ENCODE results near the gene XIRP1.

Gene XIRP1

GRCh38 chr3:39158148-39158715 is 34.2 kb downstream of the XIRP1 start:
- no peak for DNase-seq

GRCh38 chr3:39157359-39157758 is 35.0 kb downstream of the XIRP1 start:
- DNase-seq: no peak

DNA sequence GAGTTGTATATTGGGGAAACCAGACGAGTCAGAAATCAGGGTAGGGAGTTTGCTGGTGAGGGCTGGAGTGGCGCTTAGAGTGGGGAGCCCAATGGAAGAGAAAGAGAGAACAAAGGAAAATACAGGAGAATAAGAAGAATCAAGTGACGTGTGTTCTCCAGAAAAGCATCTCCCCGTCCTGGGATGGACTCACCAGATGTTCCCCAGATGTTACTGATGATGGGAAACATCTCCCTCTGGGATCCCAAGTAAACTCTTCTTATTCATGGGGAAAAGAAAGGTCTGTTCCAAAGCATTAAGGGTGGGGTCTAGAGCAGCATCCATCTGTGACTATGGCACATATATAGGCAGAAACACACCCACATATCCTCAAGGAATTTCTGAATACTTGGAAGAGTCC is 36.0 kb downstream of the XIRP1 start:
- no peak for DNase-seq

DNA sequence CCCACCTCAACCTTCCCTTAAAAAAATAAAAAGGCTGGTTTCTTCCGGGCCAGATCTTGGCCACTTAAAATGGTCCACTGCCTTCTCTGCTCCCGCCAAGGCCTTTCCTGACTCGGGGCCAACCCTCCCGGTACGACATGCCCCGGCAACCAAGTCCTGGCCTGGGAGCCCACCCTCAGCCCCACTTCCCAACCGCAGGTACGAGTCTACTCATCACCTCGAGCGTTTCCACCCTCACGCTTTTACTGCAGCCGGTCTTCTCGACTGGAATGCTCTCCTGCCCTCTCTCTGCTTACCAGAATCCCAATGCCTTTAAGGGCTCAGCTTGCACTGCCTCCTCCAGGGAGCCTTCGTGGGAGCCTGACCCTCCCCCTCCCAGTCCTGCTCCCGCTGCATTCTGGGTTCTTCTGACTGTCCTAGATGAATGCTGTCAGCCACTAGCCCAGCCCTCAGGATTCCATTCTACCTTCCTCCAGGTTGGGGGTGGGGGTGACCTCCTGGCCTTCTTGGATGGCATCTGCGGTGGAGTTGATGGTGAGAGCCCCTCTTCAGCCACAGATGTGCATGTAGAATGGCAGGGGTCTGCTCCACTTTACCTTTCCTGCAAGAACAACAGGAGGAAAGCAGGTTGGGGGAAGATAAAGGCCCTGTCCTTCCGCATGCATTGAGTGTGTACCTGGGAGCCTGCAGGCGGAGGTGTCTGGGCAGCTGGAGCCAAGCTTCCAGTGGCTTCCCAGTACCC is 37.9 kb downstream of the XIRP1 start:
- DNase-seq: no peak

- no peak for DNase-seq
These were observed 38.5 kb downstream of the XIRP1 start for GRCh38 chr3:39153977-39154279.

- peak; percentile 78 for DNase-seq
These were observed 41.4 kb downstream of the XIRP1 start for GRCh38 chr3:39150803-39151631.

- no peak for DNase-seq
These were observed 42.1 kb downstream of the XIRP1 start for GRCh38 chr3:39150148-39150802.

DNA sequence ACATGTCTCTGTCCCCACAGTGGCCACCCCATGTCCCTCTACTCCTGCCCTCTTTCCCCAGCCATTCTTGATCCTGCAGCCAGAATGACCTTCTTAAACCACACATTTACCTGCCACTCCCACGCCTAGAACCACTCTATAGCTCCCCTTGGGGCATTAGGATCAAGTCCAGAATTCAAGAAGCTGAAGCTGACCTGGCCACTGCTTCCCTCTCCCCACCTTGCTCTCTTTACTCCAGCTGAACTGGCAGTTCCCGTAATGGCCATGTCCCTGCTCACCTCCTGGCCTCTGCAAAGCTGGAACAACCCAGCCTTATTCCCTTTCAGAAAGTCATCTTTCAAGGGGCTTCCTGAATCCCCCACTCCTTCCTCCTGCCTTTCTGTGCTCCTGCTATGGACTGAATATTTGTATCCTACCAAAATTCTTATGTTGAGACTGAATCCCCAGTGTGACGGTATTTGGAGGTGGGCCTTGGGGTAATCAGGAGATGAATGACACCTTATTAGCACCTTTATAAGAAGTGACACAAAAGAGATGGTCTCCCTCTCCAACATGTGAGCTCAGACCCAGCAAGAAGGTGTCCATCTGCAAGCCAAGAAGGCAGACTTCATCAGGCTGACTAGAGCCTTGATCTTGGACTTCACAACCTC is 42.8 kb downstream of the XIRP1 start:
- no peak for DNase-seq

- no peak for DNase-seq
These were observed 43.3 kb downstream of the XIRP1 start for GRCh38 chr3:39149059-39149455.

DNA sequence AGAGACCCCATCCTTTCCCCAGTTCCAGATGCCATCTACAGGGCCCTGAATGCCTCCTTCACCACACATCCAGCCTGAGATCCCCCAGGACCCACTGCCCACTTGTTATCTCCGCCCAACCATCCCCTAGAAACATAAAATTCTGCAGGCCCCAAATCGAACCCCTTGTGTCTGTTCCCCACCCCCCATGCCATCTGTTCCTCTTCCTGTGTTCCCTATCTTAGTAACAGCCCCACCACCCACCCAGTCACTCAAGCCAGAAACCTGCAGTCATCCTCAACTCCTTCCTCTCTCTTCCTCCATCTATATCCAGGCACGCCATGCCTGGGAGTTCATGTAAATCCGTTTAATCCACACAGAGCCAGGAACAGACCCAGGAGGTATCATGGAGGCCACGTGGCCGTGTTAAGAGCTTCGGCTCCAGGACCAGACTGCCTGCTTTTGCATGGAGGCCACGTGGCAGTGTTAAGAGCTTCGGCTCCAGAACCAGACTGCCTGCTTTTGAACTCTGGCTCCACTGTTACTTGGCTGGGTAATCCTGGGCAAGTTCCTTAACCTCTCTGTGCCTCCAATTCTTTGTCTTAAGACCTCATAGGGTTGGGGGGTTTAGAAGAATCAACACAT is 43.8 kb downstream of the XIRP1 start:
- DNase-seq: no peak

- DNase-seq: peak; percentile 63
These were observed 44.5 kb downstream of the XIRP1 start for GRCh38 chr3:39147711-39148434.

GRCh38 chr3:39146611-39147591 is 45.5 kb downstream of the XIRP1 start:
- DNase-seq: peak; percentile 90

DNA sequence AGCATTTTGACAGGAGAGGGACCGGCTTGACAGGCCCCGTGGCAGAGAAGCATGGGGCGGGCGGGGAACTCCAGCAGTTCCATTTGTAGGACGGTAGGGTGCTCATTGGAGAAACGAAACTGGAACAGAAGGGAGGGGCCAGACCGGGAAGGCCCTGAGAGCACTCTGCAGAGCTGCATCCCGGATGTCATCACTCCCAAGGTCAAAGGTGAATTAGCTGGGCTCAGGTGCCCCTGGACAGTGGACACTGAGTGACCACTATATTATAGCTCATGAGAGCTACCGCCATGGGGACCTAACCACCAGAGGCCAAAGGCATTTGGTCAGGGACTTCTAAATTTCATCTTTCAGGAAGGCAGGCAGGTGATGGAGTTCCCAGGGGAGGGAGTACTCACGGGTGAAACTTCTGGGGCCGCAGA is 46.3 kb downstream of the XIRP1 start:
- DNase-seq: no peak

DNA sequence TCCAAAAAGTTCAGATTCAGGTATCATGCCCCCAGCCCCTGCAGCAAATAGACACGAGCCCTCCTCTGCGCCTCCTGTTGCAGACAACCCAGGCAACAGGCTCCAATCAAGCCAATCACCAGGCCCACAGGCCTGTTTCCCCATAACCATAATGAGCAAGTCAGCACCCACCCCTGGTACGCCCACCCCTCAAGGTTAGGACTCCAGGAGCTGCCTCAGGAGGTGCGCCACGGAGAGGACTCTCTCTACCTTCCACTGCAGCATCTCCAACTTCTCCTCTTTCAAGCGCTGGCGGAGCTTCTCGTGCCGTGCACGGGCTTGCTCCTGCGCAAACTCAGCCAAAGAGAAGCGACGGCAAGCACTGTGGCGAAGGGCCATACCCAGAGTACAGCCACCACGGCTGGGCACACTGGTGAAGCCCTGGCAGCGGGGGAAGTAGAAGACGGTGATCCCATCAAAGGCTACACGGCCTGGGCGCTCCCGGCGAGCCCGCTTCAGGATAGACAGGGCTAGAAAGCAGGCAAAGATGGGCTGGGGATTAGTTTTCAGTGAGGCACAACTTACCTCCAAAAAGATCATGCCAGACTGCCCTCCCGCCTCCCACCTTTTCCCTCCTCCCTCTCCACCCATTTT is 47.5 kb downstream of the XIRP1 start:
- no peak for DNase-seq

- no peak for DNase-seq
These were observed 48.2 kb downstream of the XIRP1 start for GRCh38 chr3:39144095-39144747.

DNA sequence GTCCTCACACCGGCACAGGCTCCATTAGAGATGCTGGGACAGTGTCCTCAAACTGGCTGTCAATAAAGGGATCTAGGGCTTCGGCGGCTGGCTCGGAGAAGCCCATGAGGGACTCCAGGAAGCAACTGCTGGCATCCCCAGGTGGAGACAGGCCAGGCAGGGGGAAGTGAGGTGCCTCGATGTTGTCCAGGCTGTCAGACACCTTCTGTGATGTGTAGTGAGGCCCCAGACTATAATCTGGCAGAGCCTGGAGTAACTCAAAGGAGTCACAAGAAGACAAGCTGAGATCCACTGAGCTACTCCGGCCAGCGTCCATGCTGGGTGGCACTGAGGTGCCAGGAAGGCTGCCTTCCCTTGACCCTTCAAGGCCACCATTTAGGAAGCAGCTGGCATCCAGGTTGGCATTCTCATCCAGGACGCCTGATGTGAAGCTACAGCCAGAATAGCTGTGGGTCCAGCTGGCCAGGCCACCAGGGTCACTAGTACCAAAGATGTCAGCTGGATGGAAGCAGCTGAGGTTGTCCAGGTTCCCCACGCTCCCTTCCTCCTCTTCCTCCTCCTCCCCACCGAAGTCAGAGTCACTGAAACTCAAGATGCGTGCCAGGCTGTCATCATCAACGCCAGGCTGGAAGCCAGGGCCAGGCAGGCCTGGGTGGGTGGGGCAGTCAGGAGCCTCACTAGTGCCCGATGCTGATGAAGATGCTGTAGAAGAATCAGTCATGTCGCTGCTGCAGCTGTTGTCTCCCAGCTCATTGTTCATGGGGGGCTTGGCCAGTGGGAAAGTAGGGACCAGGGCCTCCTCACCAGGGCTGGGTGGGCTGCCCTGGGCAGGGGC is 49.1 kb downstream of the XIRP1 start:
- DNase-seq: no peak

DNA sequence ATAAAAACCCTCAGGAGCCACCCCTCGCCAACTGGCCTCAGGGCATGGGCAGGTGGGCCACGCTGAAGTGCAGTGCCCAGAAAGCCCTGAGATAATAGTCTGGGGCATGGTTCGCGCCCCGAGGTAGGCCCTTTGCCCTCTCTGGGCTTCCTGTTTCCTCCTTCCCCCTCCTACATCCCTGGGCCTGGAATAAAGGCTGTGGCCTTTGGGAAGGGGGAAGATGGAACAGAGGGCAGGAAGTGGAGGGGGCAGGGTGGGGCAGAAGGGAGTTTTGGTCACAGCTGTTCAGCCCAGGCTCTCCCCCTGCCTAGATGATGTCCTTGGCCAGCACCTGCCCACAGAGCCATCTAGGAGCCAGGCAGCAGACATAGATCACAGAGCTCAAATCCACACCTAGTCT is 50.3 kb downstream of the XIRP1 start:
- no peak for DNase-seq

DNA sequence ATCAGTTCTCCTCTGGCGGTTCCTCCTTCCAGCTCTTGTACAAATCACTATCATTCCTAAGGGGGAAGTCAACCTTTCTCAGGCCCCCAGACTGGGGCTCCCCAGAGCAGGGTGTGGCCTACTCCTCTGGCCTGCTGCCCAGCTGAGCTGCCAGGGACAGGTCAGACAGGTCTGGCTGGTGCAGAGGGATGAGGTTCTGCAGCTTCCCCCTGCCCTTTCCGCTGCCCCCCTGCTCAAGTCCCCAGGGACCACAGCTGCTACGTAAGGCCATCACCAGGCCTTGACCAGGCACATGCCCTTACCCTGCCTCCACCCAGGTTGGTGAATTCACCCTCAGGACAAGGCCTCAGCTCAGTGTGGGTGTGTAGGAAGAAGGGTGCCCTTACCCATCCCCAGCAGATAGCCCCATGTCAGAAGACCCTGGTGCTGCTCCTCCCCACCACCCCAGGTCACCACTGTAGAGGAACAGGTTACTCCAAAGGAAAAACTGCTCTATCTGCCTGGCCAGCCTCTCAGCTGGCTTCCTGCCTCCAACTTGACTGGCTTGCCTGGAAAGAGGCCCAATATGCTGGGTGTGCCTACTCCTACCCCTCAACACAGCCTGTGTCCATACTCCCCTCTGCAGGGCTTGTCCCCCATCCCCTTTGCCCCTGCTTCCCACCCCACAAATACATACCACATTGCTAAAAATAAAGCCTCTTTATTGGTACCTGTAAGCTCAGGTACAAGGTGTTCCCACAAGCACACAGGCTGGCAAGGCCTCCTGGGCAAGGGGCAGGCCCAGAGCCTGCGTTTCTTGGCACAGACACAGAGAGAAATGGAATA is 51.0 kb downstream of the XIRP1 start:
- DNase-seq: no peak

All from CD4-positive, alpha-beta T cell treated with Interleukin-6 for 4 hours (primary cell).